OCI-LY7 (cell line): ENCODE data around the gene GIT2. TPM values are rescaled to one million over a fixed set of nuclear protein-coding genes. Genes with fewer than 3 reads are reported as not detected.

Experiments
- BruUV-seq: library from RNA; stranded (reverse); fragments of 400-500 nt; replicated peaks from 2 replicates; lab custom pipeline; 2021; lab: Mats Ljungman, UMichigan
- CTCF ChIA-PET: fragments of 300-600 bp; sonication (Branson Sonifier 250); formaldehyde crosslinking; loops from one replicate; lab custom pipeline; 2022; ENCODE audit warnings: antibody characterized with exemption; ENCODE audit not compliant: unreplicated experiment; lab: Charles Lee
- POLR2A ChIA-PET: fragments of 300-600 bp; sonication (Branson Sonifier 250); formaldehyde crosslinking; loops from one replicate; lab custom pipeline; 2022; ENCODE audit warnings: antibody characterized with exemption; lab: Charles Lee
- DNase-seq: peaks from one replicate; pipeline ENCODE4 v3.0.0-alpha.2; 2015; ENCODE audit warnings: low spot score
- H2AFZ ChIP-seq: fragments of 200-600 bp; sonication (generic), shearing (Covaris generic); 2 replicates; pipeline ENCODE4 v1.6.1; 2014; ENCODE audit warnings: mild to moderate bottlenecking, antibody characterized with exemption, low read length, moderate library complexity
- H3K27ac ChIP-seq: fragments of 200-600 bp; sonication (generic); 2 replicates; pipeline ENCODE4 v1.5.1; 2014; ENCODE audit warnings: mixed run types, low read depth, mild to moderate bottlenecking, moderate library complexity, low read length, inconsistent platforms; ENCODE audit not compliant: poor library complexity, severe bottlenecking
- H3K36me3 ChIP-seq: fragments of 200-600 bp; sonication (generic); 2 replicates; pipeline ENCODE4 v1.6.1; 2014; ENCODE audit warnings: mild to moderate bottlenecking, antibody characterized with exemption, low read length, moderate library complexity, mixed read lengths; ENCODE audit not compliant: insufficient read depth
- H3K4me1 ChIP-seq: fragments of 200-600 bp; sonication (generic); 2 replicates; pipeline ENCODE4 v1.5.1; 2014; ENCODE audit warnings: mild to moderate bottlenecking, low read length; ENCODE audit not compliant: insufficient read depth, poor library complexity, severe bottlenecking
- H3K4me2 ChIP-seq: fragments of 200-600 bp; sonication (generic); 2 replicates; pipeline ENCODE4 v1.6.1; 2014; ENCODE audit warnings: mild to moderate bottlenecking, low read length
- H3K4me3 ChIP-seq: fragments of 200-600 bp; sonication (generic); 2 replicates; pipeline ENCODE4 v1.5.1; 2014; ENCODE audit warnings: mild to moderate bottlenecking, low read depth, low read length; ENCODE audit not compliant: poor library complexity, severe bottlenecking
- H3K79me2 ChIP-seq: fragments of 200-600 bp; sonication (generic); 2 replicates; pipeline ENCODE4 v1.6.1; 2016; ENCODE audit warnings: low read depth, mild to moderate bottlenecking, low read length, moderate library complexity, mixed read lengths; ENCODE audit not compliant: insufficient read depth
- H3K9me2 ChIP-seq: fragments of 200-600 bp; sonication (generic); 2 replicates; pipeline ENCODE4 v1.6.1; 2016; ENCODE audit warnings: mild to moderate bottlenecking, low read length, mixed read lengths; ENCODE audit not compliant: insufficient read depth
- H3K9me3 ChIP-seq: fragments of 200-600 bp; sonication (generic); 2 replicates; pipeline ENCODE4 v1.6.1; 2014; ENCODE audit warnings: mild to moderate bottlenecking, mixed run types, low read length, mixed read lengths
- H4K20me1 ChIP-seq: fragments of 200-600 bp; sonication (generic); 2 replicates; pipeline ENCODE4 v1.6.1; 2014; ENCODE audit warnings: mild to moderate bottlenecking, antibody characterized with exemption, low read length, moderate library complexity, mixed read lengths; ENCODE audit not compliant: insufficient read depth
- EZH2phosphoT487 ChIP-seq: fragments of 200-600 bp; sonication (generic); IDR thresholded peaks from 2 replicates; pipeline ENCODE4 v1.6.1; 2018; ENCODE audit warnings: low read depth, borderline replicate concordance, mild to moderate bottlenecking, mixed run types, antibody characterized with exemption, low read length, moderate library complexity, mixed read lengths
- intact Hi-C: fragments of 100-400 bp; cut with micrococcal nuclease; formaldehyde crosslinking; loops from one replicate; pipeline ENCODE4 v1.10.0; 2022; ENCODE audit not compliant: unreplicated experiment
- total RNA-seq, 2 experiments: library from RNA; depleted of rRNA in 1 of 2; stranded (reverse); fragments of >200 nt in 1 of 2; shearing (Covaris generic) in 1 of 2; gene quantifications; 2 replicates each; pipeline ENCODE4 v1.2.3, GENCODE V29; 2014 to 2022
- TF ChIP-seq, protein P1 (sequence below): fragments of 200-600 bp; sonication (generic); conservative IDR thresholded peaks from 2 replicates; pipeline ENCODE4 v1.5.1; 2014; ENCODE audit warnings: mild to moderate bottlenecking, antibody characterized with exemption, low read length, moderate library complexity, mixed read lengths

Gene GIT2
- total RNA-seq, 2 experiments from 2014 or later: 57.1 to 123 TPM

DNA sequence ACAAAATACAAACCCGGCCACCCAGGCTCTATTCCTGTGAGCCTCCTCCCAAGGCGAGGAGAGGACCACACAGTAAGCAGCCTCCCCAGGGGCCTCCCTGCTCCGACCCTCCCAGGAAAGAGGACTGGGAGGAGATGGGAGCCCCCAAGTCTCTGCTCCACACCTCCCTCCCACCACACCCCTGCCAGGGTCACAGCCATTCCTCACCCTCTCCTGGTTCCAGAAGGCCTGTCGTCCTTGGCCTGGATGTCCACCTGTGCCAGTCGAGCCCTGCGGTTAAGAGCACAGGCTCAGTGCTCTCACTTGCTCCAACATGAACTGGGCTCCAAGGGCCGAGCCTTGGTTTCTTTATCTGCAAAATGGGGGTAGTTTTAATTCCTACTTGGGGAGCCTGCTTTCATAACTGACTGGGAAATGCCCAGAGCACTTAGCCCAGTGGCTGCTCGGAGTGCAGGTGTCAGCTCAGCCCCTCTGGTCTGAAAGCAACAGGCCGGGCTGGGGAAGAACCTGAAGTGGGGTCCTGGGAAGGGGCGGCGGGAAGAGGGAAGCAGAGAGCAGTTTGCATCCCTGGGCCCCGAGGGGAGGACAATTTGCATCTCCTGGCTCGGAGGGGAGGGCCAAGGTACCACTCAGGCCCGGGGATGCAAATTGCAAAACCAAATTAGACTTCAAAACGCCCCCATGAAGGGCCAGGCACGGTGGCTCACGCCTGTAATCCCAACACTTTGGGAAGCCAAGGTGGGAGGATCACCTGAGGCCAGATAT lies 72.5 kb downstream of the GIT2 start:
- ChIA-PET POLR2A (no interaction called here), CTCF (no interaction called here)
- no peak for DNase-seq
- Histone ChIP-seq H3K4me2 (0 out of 2 replicates have a peak overlapping the region, but pooled peaks have one; percentile 5), H2AFZ (no peak overlapping the region), H3K79me2 (no peaks in the 10 kb centered on the region), H3K36me3 (peaks cover 60% of the 10 kb centered on the region), H3K9me2 (no peaks in the 10 kb centered on the region), H3K27ac (no peak overlapping the region), H3K4me1 (peaks cover 14% of the 10 kb centered on the region), H3K4me3 (no peak overlapping the region), H4K20me1 (no peaks in the 10 kb centered on the region), H3K9me3 (no peaks in the 10 kb centered on the region)
- intact Hi-C loops: no loop called here
- TF ChIP-seq EZH2phosphoT487: no peak
- TF ChIP-seq, protein P1, sequence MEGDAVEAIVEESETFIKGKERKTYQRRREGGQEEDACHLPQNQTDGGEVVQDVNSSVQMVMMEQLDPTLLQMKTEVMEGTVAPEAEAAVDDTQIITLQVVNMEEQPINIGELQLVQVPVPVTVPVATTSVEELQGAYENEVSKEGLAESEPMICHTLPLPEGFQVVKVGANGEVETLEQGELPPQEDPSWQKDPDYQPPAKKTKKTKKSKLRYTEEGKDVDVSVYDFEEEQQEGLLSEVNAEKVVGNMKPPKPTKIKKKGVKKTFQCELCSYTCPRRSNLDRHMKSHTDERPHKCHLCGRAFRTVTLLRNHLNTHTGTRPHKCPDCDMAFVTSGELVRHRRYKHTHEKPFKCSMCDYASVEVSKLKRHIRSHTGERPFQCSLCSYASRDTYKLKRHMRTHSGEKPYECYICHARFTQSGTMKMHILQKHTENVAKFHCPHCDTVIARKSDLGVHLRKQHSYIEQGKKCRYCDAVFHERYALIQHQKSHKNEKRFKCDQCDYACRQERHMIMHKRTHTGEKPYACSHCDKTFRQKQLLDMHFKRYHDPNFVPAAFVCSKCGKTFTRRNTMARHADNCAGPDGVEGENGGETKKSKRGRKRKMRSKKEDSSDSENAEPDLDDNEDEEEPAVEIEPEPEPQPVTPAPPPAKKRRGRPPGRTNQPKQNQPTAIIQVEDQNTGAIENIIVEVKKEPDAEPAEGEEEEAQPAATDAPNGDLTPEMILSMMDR: no peak
- BruUV-seq: no TSS peak

DNA sequence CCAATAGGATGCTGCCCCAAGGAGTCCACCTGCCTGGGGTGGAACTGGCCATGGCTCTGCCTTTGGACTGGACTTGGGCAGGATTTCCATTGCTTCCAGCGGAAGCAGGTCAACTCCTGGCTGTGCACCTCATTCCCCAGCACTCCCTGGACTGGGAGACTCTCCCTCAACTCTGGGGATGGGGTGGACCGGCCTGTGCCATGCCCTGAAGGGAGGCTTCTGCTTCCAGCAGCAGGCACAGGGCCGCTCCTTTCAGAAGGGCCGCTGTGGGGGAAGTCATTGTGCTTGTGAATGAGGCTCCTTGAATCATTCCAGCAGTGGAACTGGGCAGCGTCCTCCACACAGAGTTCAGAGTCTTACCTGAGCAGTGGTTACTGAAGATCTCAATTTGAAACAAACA lies 73.1 kb downstream of the GIT2 start:
- Histone ChIP-seq H3K4me1 (peaks cover 14% of the 10 kb centered on the region), H3K9me2 (no peaks in the 10 kb centered on the region), H3K36me3 (peaks cover 56% of the 10 kb centered on the region), H4K20me1 (no peaks in the 10 kb centered on the region), H3K79me2 (no peaks in the 10 kb centered on the region), H2AFZ (no peak overlapping the region), H3K4me2 (no peak overlapping the region), H3K4me3 (no peak overlapping the region), H3K9me3 (no peaks in the 10 kb centered on the region), H3K27ac (no peak overlapping the region)
- intact Hi-C loops: no loop called here
- TF ChIP-seq EZH2phosphoT487: no peak
- TF ChIP-seq, protein P1: no peak
- POLR2A ChIA-PET: no interaction called here
- CTCF ChIA-PET: no interaction called here
- no peak for DNase-seq
- no TSS peak for BruUV-seq

DNA sequence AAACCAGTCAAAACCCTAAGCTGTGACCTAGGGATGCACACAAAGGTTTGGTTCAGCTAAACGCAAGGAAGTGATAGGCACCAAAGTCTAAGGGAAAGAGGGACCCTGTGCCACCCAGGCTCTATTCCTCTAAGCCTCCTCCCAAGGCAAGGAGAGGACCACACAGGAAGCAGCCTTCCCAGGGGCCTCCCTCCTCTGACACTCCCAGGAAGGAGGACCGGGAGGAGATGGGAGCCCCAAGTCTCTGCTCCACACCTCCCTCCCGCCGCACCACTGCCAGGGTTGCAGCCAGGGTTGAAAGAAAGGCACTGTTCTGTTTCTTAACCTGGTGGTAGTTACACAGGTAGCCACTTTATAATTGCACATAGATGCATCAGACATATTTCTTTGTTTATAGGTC lies 74.2 kb downstream of the GIT2 start:
- Histone ChIP-seq H3K4me2 (no peak overlapping the region), H3K9me2 (no peaks in the 10 kb centered on the region), H3K27ac (no peak overlapping the region), H3K36me3 (peaks cover 58% of the 10 kb centered on the region), H3K79me2 (no peaks in the 10 kb centered on the region), H4K20me1 (no peaks in the 10 kb centered on the region), H3K4me1 (peaks cover 14% of the 10 kb centered on the region), H2AFZ (no peak overlapping the region), H3K9me3 (no peaks in the 10 kb centered on the region), H3K4me3 (no peak overlapping the region)
- intact Hi-C loops: no loop called here
- TF ChIP-seq EZH2phosphoT487: no peak
- TF ChIP-seq, protein P1: no peak
- ChIA-PET POLR2A (no interaction called here), CTCF (no interaction called here)
- no TSS peak for BruUV-seq
- DNase-seq: no peak
